WTC11 (cell line): Measurements from ENCODE around the gene EPDR1. TPM values are rescaled to one million over a fixed set of nuclear protein-coding genes. Genes with fewer than 3 reads are reported as not detected.

Source experiments
- ATAC-seq: fragments of 200-7000 bp; cut with Tn5 transposase; 2 replicates; pipeline ENCODE4 v1.10.0; 2021; ENCODE audit warnings: mild to moderate bottlenecking, moderate library complexity
- CTCF ChIA-PET: fragments of 300-600 bp; sonication (Branson Sonifier 250); formaldehyde crosslinking; loops from one replicate; lab custom pipeline; 2021; ENCODE audit warnings: antibody characterized with exemption; lab: Charles Lee
- POLR2A ChIA-PET: fragments of 350-600 bp; sonication (Branson Sonifier 250); formaldehyde crosslinking; loops from one replicate; lab custom pipeline; 2021; ENCODE audit warnings: antibody characterized with exemption; lab: Charles Lee
- DNase-seq: peaks from one replicate; pipeline ENCODE4 v3.0.0; 2021; ENCODE audit warnings: low spot score
- H3K27ac Mint-ChIP-seq: 2 replicates; pipeline ENCODE4 v1.8.0; 2021; ENCODE audit warnings: mixed read lengths
- H3K27me3 Mint-ChIP-seq: 2 replicates; pipeline ENCODE4 v1.8.0; 2021; ENCODE audit warnings: low read depth, mild to moderate bottlenecking, moderate library complexity, mixed read lengths
- H3K36me3 Mint-ChIP-seq: 2 replicates; pipeline ENCODE4 v1.8.0; 2021; ENCODE audit warnings: mixed read lengths
- H3K4me1 Mint-ChIP-seq: 2 replicates; pipeline ENCODE4 v1.8.0; 2022; ENCODE audit warnings: mixed read lengths
- H3K4me3 Mint-ChIP-seq: 2 replicates; pipeline ENCODE4 v1.8.0; 2021; ENCODE audit warnings: mild to moderate bottlenecking, moderate library complexity, mixed read lengths
- H3K9me3 Mint-ChIP-seq: 2 replicates; pipeline ENCODE4 v1.8.0; 2021; ENCODE audit warnings: mixed read lengths
- ATF6 ChIP-seq: sonication (generic); formaldehyde crosslinking; IDR thresholded peaks from 2 replicates; pipeline ENCODE4 v1.8.1; 2023; ENCODE audit warnings: mild to moderate bottlenecking, missing genetic modification reagents
- CTCF ChIP-seq: fragments of 200-600 bp; IDR thresholded peaks from 2 replicates; pipeline ENCODE4 v1.8.0; 2022; ENCODE audit warnings: antibody characterized with exemption
- EMX1 ChIP-seq: fragments of 250-450 bp; sonication (Bioruptor Pico); IDR thresholded peaks from 2 replicates; pipeline ENCODE4 v1.8.0; 2021; ENCODE audit warnings: mild to moderate bottlenecking
- FOXK1 ChIP-seq: sonication (generic); formaldehyde crosslinking; IDR thresholded peaks from 2 replicates; pipeline ENCODE4 v1.8.0; 2022; ENCODE audit warnings: mild to moderate bottlenecking, moderate library complexity, missing genetic modification reagents
- GTF2I ChIP-seq: fragments of 250-450 bp; sonication (Bioruptor Pico); conservative IDR thresholded peaks from 2 replicates; pipeline ENCODE4 v1.4.0; 2021; ENCODE audit warnings: mild to moderate bottlenecking
- HMGA2 ChIP-seq: fragments of 250-450 bp; sonication (Bioruptor Pico); IDR thresholded peaks from 2 replicates; pipeline ENCODE4 v1.4.0; 2021; ENCODE audit warnings: mild to moderate bottlenecking, moderate library complexity
- IRF1 ChIP-seq: sonication (generic); formaldehyde crosslinking; IDR thresholded peaks from 2 replicates; pipeline ENCODE4 v1.8.0; 2023; ENCODE audit warnings: missing genetic modification reagents
- MYBL2 ChIP-seq: sonication (generic); formaldehyde crosslinking; IDR thresholded peaks from 2 replicates; pipeline ENCODE4 v1.8.1; 2023; ENCODE audit warnings: mild to moderate bottlenecking, moderate library complexity, missing genetic modification reagents
- NR1H2 ChIP-seq: sonication (generic); formaldehyde crosslinking; IDR thresholded peaks from 2 replicates; pipeline ENCODE4 v1.9.0; 2021; ENCODE audit warnings: mild to moderate bottlenecking, moderate library complexity, missing genetic modification reagents
- NR2C2 ChIP-seq: sonication (generic); formaldehyde crosslinking; IDR thresholded peaks from 2 replicates; pipeline ENCODE4 v1.8.0; 2022; ENCODE audit warnings: mild to moderate bottlenecking, missing genetic modification reagents
- NR3C1 ChIP-seq: sonication (generic); formaldehyde crosslinking; conservative IDR thresholded peaks from 2 replicates; pipeline ENCODE4 v1.8.1; 2023; ENCODE audit warnings: low read depth, mild to moderate bottlenecking, missing genetic modification reagents
- PRRX2 ChIP-seq: fragments of 250-450 bp; sonication (Bioruptor Pico); IDR thresholded peaks from 2 replicates; pipeline ENCODE4 v1.8.0; 2021; ENCODE audit warnings: mild to moderate bottlenecking
- RORB ChIP-seq: fragments of 250-450 bp; sonication (Bioruptor Pico); IDR thresholded peaks from 2 replicates; pipeline ENCODE4 v1.9.0; 2021; ENCODE audit warnings: mild to moderate bottlenecking
- SMAD3 ChIP-seq: sonication (generic); formaldehyde crosslinking; IDR thresholded peaks from 2 replicates; pipeline ENCODE4 v1.8.0; 2022; ENCODE audit warnings: missing genetic modification reagents, mild to moderate bottlenecking, borderline replicate concordance
- SOX15 ChIP-seq: fragments of 250-450 bp; sonication (Bioruptor Pico); IDR thresholded peaks from 2 replicates; pipeline ENCODE4 v1.9.0; 2021; ENCODE audit warnings: mild to moderate bottlenecking
- TCF7 ChIP-seq: sonication (generic); formaldehyde crosslinking; IDR thresholded peaks from 2 replicates; pipeline ENCODE4 v1.8.0; 2022; ENCODE audit warnings: mild to moderate bottlenecking, low read depth, missing genetic modification reagents, moderate library complexity
- ZNF121 ChIP-seq: sonication (generic); formaldehyde crosslinking; IDR thresholded peaks from 2 replicates; pipeline ENCODE4 v1.8.0; 2023; ENCODE audit warnings: missing genetic modification reagents
- ZNF138 ChIP-seq: sonication (generic); formaldehyde crosslinking; conservative IDR thresholded peaks from 2 replicates; pipeline ENCODE4 v1.8.1; 2022; ENCODE audit warnings: mild to moderate bottlenecking, moderate library complexity, missing genetic modification reagents
- ZNF219 ChIP-seq: sonication (generic); formaldehyde crosslinking; IDR thresholded peaks from 2 replicates; pipeline ENCODE4 v1.8.0; 2023; ENCODE audit warnings: missing genetic modification reagents, mild to moderate bottlenecking, borderline replicate concordance
- ZNF317 ChIP-seq: sonication (generic); formaldehyde crosslinking; IDR thresholded peaks from 2 replicates; pipeline ENCODE4 v1.8.1; 2023; ENCODE audit warnings: low read depth, mild to moderate bottlenecking, moderate library complexity, missing genetic modification reagents, borderline replicate concordance
- ZSCAN18 ChIP-seq: fragments of 250-450 bp; sonication (Bioruptor Pico); IDR thresholded peaks from 2 replicates; pipeline ENCODE4 v2.1.2; 2022; ENCODE audit warnings: mild to moderate bottlenecking, moderate library complexity
- total RNA-seq: library from RNA; stranded (reverse); gene quantifications from 3 replicates; pipeline ENCODE4 v1.2.3, GENCODE V29; 2021
- TF ChIP-seq, protein P1 (sequence below): fragments of 250-450 bp; sonication (Bioruptor Pico); IDR thresholded peaks from 2 replicates; pipeline ENCODE4 v1.9.0; 2021; ENCODE audit warnings: mild to moderate bottlenecking
- TF ChIP-seq, protein P2 (sequence below): fragments of 250-450 bp; sonication (Bioruptor Pico); IDR thresholded peaks from 2 replicates; pipeline ENCODE4 v1.9.0; 2021; ENCODE audit warnings: mild to moderate bottlenecking
- TF ChIP-seq, protein P3 (sequence below): sonication (generic); formaldehyde crosslinking; IDR thresholded peaks from 2 replicates; pipeline ENCODE4 v1.8.1; 2023; ENCODE audit warnings: mild to moderate bottlenecking, missing genetic modification reagents, moderate library complexity
- TF ChIP-seq, protein P4 (sequence below): sonication (generic); formaldehyde crosslinking; IDR thresholded peaks from 2 replicates; pipeline ENCODE4 v1.8.0; 2022; ENCODE audit warnings: mild to moderate bottlenecking, missing genetic modification reagents

EPDR1 gene
- total RNA-seq, 1 experiment from 2014 or later, result 7.4 TPM

GRCh38 chr7:37930226-37930948 is 9.9 kb downstream of the EPDR1 start:
- POLR2A ChIA-PET, result no interaction called here
- ATAC-seq (no peak), DNase-seq (no peak)
- Mint-ChIP-seq H3K36me3 (peaks cover 4% of the 10 kb centered on the region), H3K4me1 (no peaks in the 10 kb centered on the region), H3K27ac (no peak overlapping the region), H3K9me3 (peaks cover 12% of the 10 kb centered on the region; the same call in 1 of the 2 replicates), H3K4me3 (no peak overlapping the region), H3K27me3 (no peaks in the 10 kb centered on the region; the same call in 1 of the 2 replicates)
- TF ChIP-seq NR3C1 (no peak), GTF2I (CRISPR knock-in tag) (no peak), RORB (CRISPR knock-in tag) (no peak), FOXK1 (CRISPR knock-in tag) (no peak), NR1H2 (no peak), ZNF138 (CRISPR knock-in tag) (no peak), CTCF (no peak), PRRX2 (no peak), NR2C2 (CRISPR knock-in tag) (no peak)
- CTCF ChIA-PET, result interaction anchor here (1.0 to 1.8 kb wide), 4 partner anchors 9 to 405 kb away, joined by 3 to 6 read pairs (median 4); partner anchors contain the start of gene SFRP4

DNA sequence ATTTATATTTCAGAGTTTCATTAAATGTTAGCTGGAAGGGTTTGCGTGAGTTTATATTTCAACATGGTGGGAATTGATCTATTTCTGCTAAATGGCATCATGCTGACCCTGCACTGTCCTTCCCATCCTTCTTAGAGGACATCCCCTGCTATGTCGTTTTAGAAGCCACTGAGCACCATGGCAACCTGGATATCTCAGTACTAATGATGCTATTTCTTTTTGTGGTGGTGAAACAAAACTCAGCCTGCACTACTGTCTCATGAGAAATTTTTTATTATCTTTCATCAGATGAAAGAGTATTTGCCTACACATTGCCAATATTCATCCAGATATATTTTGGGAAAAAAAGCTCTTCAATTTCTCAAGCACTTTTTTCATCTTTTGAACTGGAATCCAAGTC is 12.1 kb downstream of the EPDR1 start:
- Mint-ChIP-seq H3K27me3 (no peaks in the 10 kb centered on the region), H3K36me3 (no peaks in the 10 kb centered on the region), H3K27ac (no peak overlapping the region), H3K4me3 (no peak overlapping the region), H3K4me1 (no peaks in the 10 kb centered on the region), H3K9me3 (peaks cover 15% of the 10 kb centered on the region)
- ATAC-seq (no peak), DNase-seq (no peak)
- POLR2A ChIA-PET, result no interaction called here
- CTCF ChIA-PET, result no interaction called here
- TF ChIP-seq, protein P1, sequence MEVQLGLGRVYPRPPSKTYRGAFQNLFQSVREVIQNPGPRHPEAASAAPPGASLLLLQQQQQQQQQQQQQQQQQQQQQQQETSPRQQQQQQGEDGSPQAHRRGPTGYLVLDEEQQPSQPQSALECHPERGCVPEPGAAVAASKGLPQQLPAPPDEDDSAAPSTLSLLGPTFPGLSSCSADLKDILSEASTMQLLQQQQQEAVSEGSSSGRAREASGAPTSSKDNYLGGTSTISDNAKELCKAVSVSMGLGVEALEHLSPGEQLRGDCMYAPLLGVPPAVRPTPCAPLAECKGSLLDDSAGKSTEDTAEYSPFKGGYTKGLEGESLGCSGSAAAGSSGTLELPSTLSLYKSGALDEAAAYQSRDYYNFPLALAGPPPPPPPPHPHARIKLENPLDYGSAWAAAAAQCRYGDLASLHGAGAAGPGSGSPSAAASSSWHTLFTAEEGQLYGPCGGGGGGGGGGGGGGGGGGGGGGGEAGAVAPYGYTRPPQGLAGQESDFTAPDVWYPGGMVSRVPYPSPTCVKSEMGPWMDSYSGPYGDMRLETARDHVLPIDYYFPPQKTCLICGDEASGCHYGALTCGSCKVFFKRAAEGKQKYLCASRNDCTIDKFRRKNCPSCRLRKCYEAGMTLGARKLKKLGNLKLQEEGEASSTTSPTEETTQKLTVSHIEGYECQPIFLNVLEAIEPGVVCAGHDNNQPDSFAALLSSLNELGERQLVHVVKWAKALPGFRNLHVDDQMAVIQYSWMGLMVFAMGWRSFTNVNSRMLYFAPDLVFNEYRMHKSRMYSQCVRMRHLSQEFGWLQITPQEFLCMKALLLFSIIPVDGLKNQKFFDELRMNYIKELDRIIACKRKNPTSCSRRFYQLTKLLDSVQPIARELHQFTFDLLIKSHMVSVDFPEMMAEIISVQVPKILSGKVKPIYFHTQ (CRISPR knock-in tag), result no peak
- TF ChIP-seq SOX15 (CRISPR knock-in tag), result no peak
- no peak for TF ChIP-seq ZSCAN18 (CRISPR knock-in tag)
- no peak for TF ChIP-seq ZNF317
- TF ChIP-seq HMGA2 (CRISPR knock-in tag), result no peak
- TF ChIP-seq ZNF138 (CRISPR knock-in tag), result no peak
- TF ChIP-seq TCF7 (CRISPR knock-in tag), result no peak
- TF ChIP-seq ZNF121, result no peak
- no peak for TF ChIP-seq IRF1 (CRISPR knock-in tag)
- TF ChIP-seq EMX1 (CRISPR knock-in tag), result no peak
- TF ChIP-seq GTF2I (CRISPR knock-in tag), result no peak
- TF ChIP-seq, protein P2, sequence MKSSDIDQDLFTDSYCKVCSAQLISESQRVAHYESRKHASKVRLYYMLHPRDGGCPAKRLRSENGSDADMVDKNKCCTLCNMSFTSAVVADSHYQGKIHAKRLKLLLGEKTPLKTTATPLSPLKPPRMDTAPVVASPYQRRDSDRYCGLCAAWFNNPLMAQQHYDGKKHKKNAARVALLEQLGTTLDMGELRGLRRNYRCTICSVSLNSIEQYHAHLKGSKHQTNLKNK (CRISPR knock-in tag), result no peak
- TF ChIP-seq ZNF219 (CRISPR knock-in tag), result no peak
- TF ChIP-seq, protein P3, sequence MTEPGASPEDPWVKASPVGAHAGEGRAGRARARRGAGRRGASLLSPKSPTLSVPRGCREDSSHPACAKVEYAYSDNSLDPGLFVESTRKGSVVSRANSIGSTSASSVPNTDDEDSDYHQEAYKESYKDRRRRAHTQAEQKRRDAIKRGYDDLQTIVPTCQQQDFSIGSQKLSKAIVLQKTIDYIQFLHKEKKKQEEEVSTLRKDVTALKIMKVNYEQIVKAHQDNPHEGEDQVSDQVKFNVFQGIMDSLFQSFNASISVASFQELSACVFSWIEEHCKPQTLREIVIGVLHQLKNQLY (CRISPR knock-in tag), result no peak
- TF ChIP-seq, protein P4, sequence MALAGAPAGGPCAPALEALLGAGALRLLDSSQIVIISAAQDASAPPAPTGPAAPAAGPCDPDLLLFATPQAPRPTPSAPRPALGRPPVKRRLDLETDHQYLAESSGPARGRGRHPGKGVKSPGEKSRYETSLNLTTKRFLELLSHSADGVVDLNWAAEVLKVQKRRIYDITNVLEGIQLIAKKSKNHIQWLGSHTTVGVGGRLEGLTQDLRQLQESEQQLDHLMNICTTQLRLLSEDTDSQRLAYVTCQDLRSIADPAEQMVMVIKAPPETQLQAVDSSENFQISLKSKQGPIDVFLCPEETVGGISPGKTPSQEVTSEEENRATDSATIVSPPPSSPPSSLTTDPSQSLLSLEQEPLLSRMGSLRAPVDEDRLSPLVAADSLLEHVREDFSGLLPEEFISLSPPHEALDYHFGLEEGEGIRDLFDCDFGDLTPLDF (CRISPR knock-in tag), result no peak
- TF ChIP-seq ATF6 (CRISPR knock-in tag), result no peak
- no peak for TF ChIP-seq SMAD3 (CRISPR knock-in tag)
- no peak for TF ChIP-seq MYBL2
